Right lobe of liver (tissue), 6 donors: ENCODE data around the gene TMA16. TPM values are rescaled to one million over a fixed set of nuclear protein-coding genes. Genes with fewer than 3 reads are reported as not detected.
A peak's percentile ranks its signal among the peaks of the same experiment; 100 is the strongest.

Experiments used
- ATAC-seq, 4 donors: fragments of 200-7000 bp; cut with Tn5 transposase; one replicate each; pipeline ENCODE4 v1.9.1; 2020; ENCODE audit warnings: mild to moderate bottlenecking in 4 of 4, moderate library complexity in 4 of 4
- DNase-seq, 3 donors: peaks; one replicate each; pipeline ENCODE4 v3.0.0-alpha.2; 2020
- H3K27ac ChIP-seq, 3 donors: fragments of 200-600 bp; one replicate each; pipeline ENCODE4 v1.8.0; 2022
- H3K27me3 ChIP-seq, 2 donors: fragments of 200-600 bp; one replicate each; pipeline ENCODE4 v1.8.0; 2022
- H3K36me3 ChIP-seq, 4 donors: fragments of 200-600 bp; sonication (generic) in 1 of 4; one replicate each; pipeline versions ENCODE4 v1.5.1 to v1.8.0; 2017 to 2022; ENCODE audit warnings: control low read depth in 1 of 4
- H3K4me1 ChIP-seq, 4 donors: fragments of 200-600 bp; sonication (generic) in 1 of 4; one replicate each; pipeline versions ENCODE4 v1.5.1 to v1.8.0; 2017 to 2022; ENCODE audit warnings: control low read depth in 1 of 4
- H3K4me3 ChIP-seq, 3 donors: fragments of 200-600 bp; one replicate each; pipeline ENCODE4 v1.8.0; 2022
- H3K9me3 ChIP-seq, 4 donors: fragments of 200-600 bp; sonication (generic) in 1 of 4; one replicate each; pipeline versions ENCODE4 v1.5.1 to v1.8.0; 2017 to 2022; ENCODE audit warnings: control low read depth in 1 of 4
- CTCF ChIP-seq, 4 donors: fragments of 200-600 bp in 3 of 4; fragments of 450-650 bp in 1 of 4; IDR thresholded peaks; one replicate each; pipeline versions ENCODE4 v1.5.1 to v1.8.0; 2016 to 2022; ENCODE audit warnings: antibody characterized with exemption in 4 of 4, mild to moderate bottlenecking in 2 of 4
- POLR2A ChIP-seq: fragments of 450-650 bp; IDR thresholded peaks from one replicate; pipeline ENCODE4 v1.6.1; 2017; ENCODE audit warnings: antibody characterized with exemption, mild to moderate bottlenecking
- WGBS: methylation state at CpG from one replicate; pipeline ENCODE4 v1.1.6; 2018; ENCODE audit warnings: low coverage, low lambda C conversion rate; ENCODE audit not compliant: insufficient coverage; ENCODE audit errors: missing lambda C conversion rate; 5-methylcytosine and 5-hydroxymethylcytosine counted together
- intact Hi-C, 2 donors: fragments of 100-400 bp; cut with DNase I; formaldehyde crosslinking; loops; one replicate each; pipeline versions ENCODE4 v1.11.2 to v1.14.1; 2022
- total RNA-seq, 6 experiments: library from RNA; depleted of rRNA in 2 of 6; stranded (reverse); fragments of >200 nt in 2 of 6; fragmentation: NEBNext Ultra II Directional in 3 of 6; extraction: Animal tissue kit (Norgen Biotek cat#: 25700) in 3 of 6; gene quantifications; one replicate each; pipeline versions ENCODE4 v1.1.0 to v1.2.4, GENCODE V29; 2016 to 2023
- donor health status: DM: no; HTN: yes; CAD: no.
- donor health status: DM: no; HTN: no; CAD: no.
- donor health status: DM: no; HTN: no; CAD: no.
- donor health status: DM: no; HTN: yes; CAD: no.
- donor health status: DM: no; HTN: yes; CAD: no.

The TMA16 gene
- total RNA-seq, 6 experiments from 2014 or later, result 6.0 to 27.0 (median 11.9) TPM

- no peak for TF ChIP-seq CTCF (IDR thresholded peaks at IDR 0.05)
- TF ChIP-seq POLR2A, result no peak
- WGBS, result 40% methylated on average over 5 of the region's 5 CpGs
- no peaks in the 10 kb centered on the region for H3K27me3 ChIP-seq
- DNase-seq, result no peak
- ATAC-seq, result no peak
- no peak overlapping the region for H3K27ac ChIP-seq
- intact Hi-C loops, result no loop called here
- no peak overlapping the region for H3K4me3 ChIP-seq
- peaks cover 0 to 4% (median 0%) of the 10 kb centered on the region in 4 donors for H3K9me3 ChIP-seq
- H3K36me3 ChIP-seq, result no peaks in the 10 kb centered on the region
- H3K4me1 ChIP-seq, result peaks cover 0 to 2% (median 0%) of the 10 kb centered on the region in 4 donors
Observed at GRCh38 chr4:163556650-163557391, 62.3 kb downstream of the TMA16 start.

GRCh38 chr4:163558539-163559044, 64.1 kb downstream of the TMA16 start:
- H3K4me3 ChIP-seq, result no peak overlapping the region
- H3K27ac ChIP-seq, result no peak overlapping the region
- no peaks in the 10 kb centered on the region for H3K27me3 ChIP-seq
- WGBS, result 20% methylated on average over 6 of the region's 6 CpGs
- peak; percentile 25 to 68 (median 46) for ATAC-seq
- H3K4me1 ChIP-seq, result peaks cover 0 to 2% (median 0%) of the 10 kb centered on the region in 4 donors
- no peaks in the 10 kb centered on the region for H3K36me3 ChIP-seq
- no peak for DNase-seq
- TF ChIP-seq POLR2A (no peak), CTCF (IDR thresholded peaks at IDR 0.05) (no peak)
- H3K9me3 ChIP-seq, result peaks cover 0 to 4% (median 0%) of the 10 kb centered on the region in 4 donors
- intact Hi-C loops, result no loop called here

- H3K4me3 ChIP-seq, result no peak overlapping the region
- no peaks in the 10 kb centered on the region for H3K36me3 ChIP-seq
- DNase-seq (no peak), ATAC-seq (no peak)
- intact Hi-C loops, result no loop called here
- no peak for TF ChIP-seq POLR2A
- TF ChIP-seq CTCF (IDR thresholded peaks at IDR 0.05), result no peak
- peaks cover 0 to 2% (median 0%) of the 10 kb centered on the region in 4 donors for H3K4me1 ChIP-seq
- peaks cover 0 to 4% (median 0%) of the 10 kb centered on the region in 4 donors for H3K9me3 ChIP-seq
- H3K27ac ChIP-seq, result no peak overlapping the region
- H3K27me3 ChIP-seq, result no peaks in the 10 kb centered on the region
- 88% methylated on average over 2 of the region's 2 CpGs for WGBS
Observed at GRCh38 chr4:163562496-163562895, 68.0 kb downstream of the TMA16 start.

- Histone ChIP-seq H3K27ac (no peak overlapping the region), H3K4me1 (peaks cover 0 to 2% (median 0%) of the 10 kb centered on the region in 4 donors), H3K4me3 (no peak overlapping the region), H3K27me3 (no peaks in the 10 kb centered on the region), H3K36me3 (no peaks in the 10 kb centered on the region), H3K9me3 (peaks cover 0 to 4% (median 0%) of the 10 kb centered on the region in 4 donors)
- TF ChIP-seq POLR2A, result no peak
- no peak for TF ChIP-seq CTCF (IDR thresholded peaks at IDR 0.05)
- DNase-seq (no peak), ATAC-seq (no peak)
- intact Hi-C loops, result no loop called here
- 83% methylated on average over 6 of the region's 6 CpGs for WGBS
Observed at GRCh38 chr4:163563592-163563991, 69.1 kb downstream of the TMA16 start.
